ENCODE results near the gene SLC38A2. TPM values are rescaled to one million over a fixed set of nuclear protein-coding genes. Genes with fewer than 3 reads are reported as not detected.

SLC38A2 gene
- polyA plus RNA-seq, 1 donor from 2014 or later: 143 TPM

GRCh38 chr12:46354111-46354801 is 18.3 kb downstream of the SLC38A2 start:
- Histone ChIP-seq H3K4me2 (ENCODE audit: low read length) (no peak overlapping the region), H3K36me3 (ENCODE audit: insufficient read depth, low read length) (no peaks in the 10 kb centered on the region), H3K4me3 (ENCODE audit: low read length) (no peak overlapping the region), H3K79me2 (replicated peaks; ENCODE audit: insufficient read depth, low read length) (no peaks in the 10 kb centered on the region), H3K9ac (ENCODE audit: low read length) (no peak overlapping the region), H4K20me1 (ENCODE audit: insufficient read depth) (no peaks in the 10 kb centered on the region), H3K9me2 (ENCODE audit: insufficient read depth, low read length) (no peaks in the 10 kb centered on the region), H2AFZ (ENCODE audit: low read depth, low read length) (no peak overlapping the region), H3F3A (ENCODE audit: insufficient read depth, low read length, poor library complexity, severe bottlenecking) (no peaks in the 10 kb centered on the region), H3K27me3 (ENCODE audit: insufficient read depth, low read depth, low read length) (no peaks in the 10 kb centered on the region), H3K27ac (ENCODE audit: low read length) (no peak overlapping the region), H3K9me3 (ENCODE audit: low read length) (no peaks in the 10 kb centered on the region)
- TF ChIP-seq EZH2 (IDR thresholded peaks at IDR 0.05; ENCODE audit: borderline replicate concordance, insufficient read depth, low read length, poor library complexity, severe bottlenecking): no peak
- TF ChIP-seq POLR2AphosphoS5 (IDR thresholded peaks at IDR 0.05): no peak

GRCh38 chr12:46351886-46352650 is 20.5 kb downstream of the SLC38A2 start:
- Histone ChIP-seq H3K9me3 (ENCODE audit: low read length) (no peaks in the 10 kb centered on the region), H3K4me3 (ENCODE audit: low read length) (no peak overlapping the region), H3K27me3 (ENCODE audit: insufficient read depth, low read depth, low read length) (no peaks in the 10 kb centered on the region), H4K20me1 (ENCODE audit: insufficient read depth) (no peaks in the 10 kb centered on the region), H2AFZ (ENCODE audit: low read depth, low read length) (no peak overlapping the region), H3K9ac (ENCODE audit: low read length) (no peak overlapping the region), H3K27ac (ENCODE audit: low read length) (no peak overlapping the region), H3K9me2 (ENCODE audit: insufficient read depth, low read length) (no peaks in the 10 kb centered on the region), H3K36me3 (ENCODE audit: insufficient read depth, low read length) (no peaks in the 10 kb centered on the region), H3K79me2 (replicated peaks; ENCODE audit: insufficient read depth, low read length) (no peaks in the 10 kb centered on the region), H3F3A (ENCODE audit: insufficient read depth, low read length, poor library complexity, severe bottlenecking) (no peaks in the 10 kb centered on the region), H3K4me2 (ENCODE audit: low read length) (no peak overlapping the region)
- no peak for TF ChIP-seq SMC3 (conservative IDR thresholded peaks at IDR 0.05; ENCODE audit: poor library complexity)
- TF ChIP-seq CTCF (IDR thresholded peaks at IDR 0.05; ENCODE audit: poor library complexity, severe bottlenecking): no peak
- TF ChIP-seq RAD21 (conservative IDR thresholded peaks at IDR 0.05): no peak
- no peak for TF ChIP-seq EP300 (conservative IDR thresholded peaks at IDR 0.05; ENCODE audit: poor library complexity, severe bottlenecking)
- TF ChIP-seq MXI1 (conservative IDR thresholded peaks at IDR 0.05; ENCODE audit: poor library complexity, severe bottlenecking): no peak
- no peak for TF ChIP-seq POLR2AphosphoS5 (IDR thresholded peaks at IDR 0.05)
- TF ChIP-seq TAF1 (IDR thresholded peaks at IDR 0.05; ENCODE audit: low read depth): no peak
- TF ChIP-seq EZH2 (IDR thresholded peaks at IDR 0.05; ENCODE audit: borderline replicate concordance, insufficient read depth, low read length, poor library complexity, severe bottlenecking): no peak
- TF ChIP-seq REST (IDR thresholded peaks at IDR 0.05; ENCODE audit: borderline replicate concordance): no peak
